ENCODE results near the gene HEATR5B.
"Not testable (repeated sequence)": the region's sequence is repeated elsewhere in the genome, so short reads cannot be mapped to it uniquely, and the experiment has no call there.

The HEATR5B gene

GRCh38 chr2:36981911-36982310 lies 102.3 kb downstream of the HEATR5B start:
- DNase-seq (ENCODE audit: low read depth in 2 of 2), result no peak

GRCh38 chr2:36979007-36979406 lies 105.2 kb downstream of the HEATR5B start:
- not testable (repeated sequence) for DNase-seq (ENCODE audit: low read depth in 2 of 2)

- DNase-seq (ENCODE audit: low read depth in 2 of 2), result no peak
Observed at GRCh38 chr2:36976065-36976464, 108.1 kb downstream of the HEATR5B start.

- no peak for DNase-seq (ENCODE audit: low read depth in 2 of 2)
Observed at GRCh38 chr2:36975306-36975705, 108.9 kb downstream of the HEATR5B start.

GRCh38 chr2:36973320-36973719 lies 110.9 kb downstream of the HEATR5B start:
- no peak for DNase-seq (ENCODE audit: low read depth in 2 of 2)

GRCh38 chr2:36971990-36972389 lies 112.2 kb downstream of the HEATR5B start:
- no peak for DNase-seq (ENCODE audit: low read depth in 2 of 2)

- DNase-seq (ENCODE audit: low read depth in 2 of 2), result no peak
Observed at GRCh38 chr2:36967236-36967876, 116.8 kb downstream of the HEATR5B start.

- peak; percentile 96 to 98 for DNase-seq (ENCODE audit: low read depth in 2 of 2)
Observed at GRCh38 chr2:36966370-36967235, 117.6 kb downstream of the HEATR5B start, which contains the start of gene STRN. Gene STRN (minus strand): TSS chr2:36966536. CDS start chr2:36966463, 73 bp downstream.

- DNase-seq (ENCODE audit: low read depth in 2 of 2), result peak; percentile 20 to 21
Observed at GRCh38 chr2:36965751-36966369, 118.3 kb downstream of the HEATR5B start.

- DNase-seq (ENCODE audit: low read depth in 2 of 2), result no peak
Observed at GRCh38 chr2:36965206-36965605, 119.0 kb downstream of the HEATR5B start.

- DNase-seq (ENCODE audit: low read depth in 2 of 2), result no peak
Observed at GRCh38 chr2:36964496-36965058, 119.6 kb downstream of the HEATR5B start.

- DNase-seq (ENCODE audit: low read depth in 2 of 2), result no peak
Observed at GRCh38 chr2:36963734-36964133, 120.4 kb downstream of the HEATR5B start.

GRCh38 chr2:36963106-36963505 lies 121.1 kb downstream of the HEATR5B start:
- DNase-seq (ENCODE audit: low read depth in 2 of 2), result no peak

- no peak for DNase-seq (ENCODE audit: low read depth in 2 of 2)
Observed at GRCh38 chr2:36960773-36961172, 123.4 kb downstream of the HEATR5B start.

- DNase-seq (ENCODE audit: low read depth in 2 of 2), result no peak
Observed at GRCh38 chr2:36960005-36960675, 124.0 kb downstream of the HEATR5B start.

- no peak for DNase-seq (ENCODE audit: low read depth in 2 of 2)
Observed at GRCh38 chr2:36954977-36955607, 129.1 kb downstream of the HEATR5B start.

GRCh38 chr2:36952748-36953197 lies 131.4 kb downstream of the HEATR5B start:
- DNase-seq (ENCODE audit: low read depth in 2 of 2), result no peak

- no peak for DNase-seq (ENCODE audit: low read depth in 2 of 2)
Observed at GRCh38 chr2:36951574-36951973, 132.6 kb downstream of the HEATR5B start.

- DNase-seq (ENCODE audit: low read depth in 2 of 2), result no peak
Observed at GRCh38 chr2:36951027-36951518, 133.1 kb downstream of the HEATR5B start.

GRCh38 chr2:36949845-36950244 lies 134.3 kb downstream of the HEATR5B start:
- no peak for DNase-seq (ENCODE audit: low read depth in 2 of 2)

- not testable (repeated sequence) for DNase-seq (ENCODE audit: low read depth in 2 of 2)
Observed at GRCh38 chr2:36945240-36945639, 138.9 kb downstream of the HEATR5B start.
